OCI-LY1 (cell line): Measurements from ENCODE around the gene CAPN14.

ENCODE experiments used
- CTCF ChIP-seq: fragments of 200-600 bp; sonication (generic), shearing (Covaris generic); IDR thresholded peaks from 2 replicates; pipeline ENCODE4 v1.5.1; 2017; ENCODE audit warnings: mild to moderate bottlenecking, antibody characterized with exemption, low read length, moderate library complexity, mixed read lengths
- EZH2 ChIP-seq: fragments of 200-600 bp; sonication (generic), shearing (Covaris generic); IDR thresholded peaks from 2 replicates; pipeline ENCODE4 v1.8.0; 2017; ENCODE audit warnings: borderline replicate concordance, mixed run types, mild to moderate bottlenecking, antibody characterized with exemption, low read length, moderate library complexity, mixed read lengths

DNA sequence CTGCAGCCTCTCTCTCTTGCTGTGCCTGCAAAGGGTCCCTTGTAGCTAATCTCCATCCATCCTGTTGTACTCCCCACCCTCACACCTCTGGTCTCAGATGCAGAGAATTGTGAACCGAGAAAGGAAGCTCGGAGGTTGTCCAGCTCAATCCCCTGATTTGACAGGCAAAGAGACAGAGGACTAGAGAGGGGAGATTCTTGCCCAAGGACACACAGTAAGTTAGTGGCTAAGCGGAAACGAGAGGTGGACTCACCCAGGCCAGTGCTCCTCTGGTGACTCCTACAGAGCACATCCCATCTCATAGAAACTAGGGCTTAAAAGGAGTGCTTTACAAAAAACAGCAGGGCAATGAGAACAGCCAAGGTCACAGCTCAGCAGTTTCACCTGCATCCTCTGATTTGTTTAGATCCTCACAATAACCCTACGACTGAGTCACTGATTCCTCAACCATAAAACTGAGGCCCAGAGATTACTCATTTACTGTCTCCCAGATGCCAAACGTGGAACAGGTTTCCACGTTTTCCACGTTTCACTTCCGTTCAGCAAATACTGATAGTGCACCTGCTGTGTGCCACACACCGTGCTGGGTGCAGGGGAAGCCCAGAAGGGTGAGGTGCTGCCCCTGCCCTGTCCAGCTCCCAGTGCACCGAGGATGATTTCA lies 38.7 kb upstream of the CAPN14 start:
- TF ChIP-seq CTCF, result no peak
- no peak for TF ChIP-seq EZH2
